Suprapubic skin (tissue), 4 donors: ENCODE results near the gene BUB1B.

Source experiments
- EP300 ChIP-seq: sonication (generic); formaldehyde crosslinking; IDR thresholded peaks from one replicate; pipeline ENCODE4 v1.6.1; 2017; ENCODE audit warnings: antibody characterized with exemption
- POLR2A ChIP-seq, 2 donors: fragments of 450-650 bp; IDR thresholded peaks; one replicate each; pipeline ENCODE4 v1.6.1; 2017; ENCODE audit warnings: antibody characterized with exemption in 2 of 2, mild to moderate bottlenecking in 2 of 2, moderate library complexity in 2 of 2
- POLR2AphosphoS5 ChIP-seq, 3 donors: sonication (generic); formaldehyde crosslinking; IDR thresholded peaks; one replicate each; pipeline ENCODE4 v1.6.1; 2017; ENCODE audit warnings: antibody characterized with exemption in 3 of 3
- TF ChIP-seq, protein P1 (sequence below), 2 donors: fragments of 200-600 bp in 1 of 2; fragments of 450-650 bp in 1 of 2; sonication (generic) in 1 of 2; IDR thresholded peaks; one replicate each; pipeline ENCODE4 v1.5.1; 2016 to 2019; ENCODE audit warnings: antibody characterized with exemption in 2 of 2, mild to moderate bottlenecking in 1 of 2, moderate library complexity in 1 of 2

DNA sequence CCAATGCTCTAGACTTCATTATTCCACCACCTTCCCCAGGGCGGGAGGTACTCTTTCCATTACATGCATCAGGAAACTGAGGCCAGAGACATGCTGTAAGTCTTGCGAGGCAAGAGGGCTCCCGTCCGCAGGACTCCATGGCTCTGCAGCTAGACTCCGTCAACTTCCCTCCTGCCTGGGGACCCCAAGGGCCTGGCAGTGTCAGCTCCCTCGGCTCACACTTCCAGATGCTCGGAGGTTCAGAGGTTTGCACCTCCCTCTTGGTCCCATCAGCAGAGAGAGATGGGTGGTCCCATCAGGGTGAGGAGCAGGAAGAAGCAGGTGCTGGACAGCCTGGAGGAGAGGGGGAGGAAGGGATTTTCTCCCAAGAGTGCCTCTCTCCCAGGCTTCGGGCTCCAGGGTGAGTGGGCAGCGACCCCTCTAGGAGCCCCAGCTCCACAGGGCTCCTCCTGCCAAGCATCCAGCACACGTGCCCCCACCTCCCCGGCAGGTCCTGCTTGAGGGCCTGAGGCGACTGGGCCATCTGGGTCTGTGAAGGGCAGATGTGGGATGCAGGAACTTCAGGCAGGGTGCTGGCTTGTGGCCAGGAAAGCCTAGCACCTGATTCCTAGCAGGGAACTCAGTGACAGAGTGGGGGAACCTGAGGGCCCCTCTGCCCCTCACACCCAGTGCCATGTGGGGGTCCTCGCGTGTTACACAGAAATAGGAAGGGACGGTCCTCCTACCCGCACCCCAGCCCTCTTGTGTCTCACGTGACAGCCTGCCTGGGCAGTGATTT, 87.3 kb downstream of the BUB1B start:
- TF ChIP-seq, protein P1, sequence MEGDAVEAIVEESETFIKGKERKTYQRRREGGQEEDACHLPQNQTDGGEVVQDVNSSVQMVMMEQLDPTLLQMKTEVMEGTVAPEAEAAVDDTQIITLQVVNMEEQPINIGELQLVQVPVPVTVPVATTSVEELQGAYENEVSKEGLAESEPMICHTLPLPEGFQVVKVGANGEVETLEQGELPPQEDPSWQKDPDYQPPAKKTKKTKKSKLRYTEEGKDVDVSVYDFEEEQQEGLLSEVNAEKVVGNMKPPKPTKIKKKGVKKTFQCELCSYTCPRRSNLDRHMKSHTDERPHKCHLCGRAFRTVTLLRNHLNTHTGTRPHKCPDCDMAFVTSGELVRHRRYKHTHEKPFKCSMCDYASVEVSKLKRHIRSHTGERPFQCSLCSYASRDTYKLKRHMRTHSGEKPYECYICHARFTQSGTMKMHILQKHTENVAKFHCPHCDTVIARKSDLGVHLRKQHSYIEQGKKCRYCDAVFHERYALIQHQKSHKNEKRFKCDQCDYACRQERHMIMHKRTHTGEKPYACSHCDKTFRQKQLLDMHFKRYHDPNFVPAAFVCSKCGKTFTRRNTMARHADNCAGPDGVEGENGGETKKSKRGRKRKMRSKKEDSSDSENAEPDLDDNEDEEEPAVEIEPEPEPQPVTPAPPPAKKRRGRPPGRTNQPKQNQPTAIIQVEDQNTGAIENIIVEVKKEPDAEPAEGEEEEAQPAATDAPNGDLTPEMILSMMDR (IDR thresholded peaks at IDR 0.05) = no peak
- TF ChIP-seq EP300 (no peak), POLR2A (IDR thresholded peaks at IDR 0.05) (no peak), POLR2AphosphoS5 (IDR thresholded peaks at IDR 0.05) (no peak)
